Activated T-helper 2 cell treated with anti-CD3 and anti-CD28 coated beads, Interferon-gamma antibody, Interleukin-2, Interleukin-4, amounts not matched to agents 10 μg/mL and 5 μg/mL and 100 μg/mL, durations not matched to agents 14 hours and 24 hours and 36 hours (primary cell): ENCODE data around the gene NUDT6. TPM values are rescaled to one million over a fixed set of nuclear protein-coding genes. Genes with fewer than 3 reads are reported as not detected.

Source experiments
- DNase-seq: peaks from one replicate; pipeline ENCODE4 v3.0.0; 2021; ENCODE audit warnings: low spot score
- H3K27ac Mint-ChIP-seq: one replicate; pipeline ENCODE4 v1.8.0; 2021; ENCODE audit warnings: mixed read lengths
- H3K27me3 Mint-ChIP-seq: one replicate; pipeline ENCODE4 v1.8.0; 2021; ENCODE audit warnings: low read depth, mixed read lengths
- H3K36me3 Mint-ChIP-seq: one replicate; pipeline ENCODE4 v1.8.0; 2021; ENCODE audit warnings: low read depth, mixed read lengths
- H3K4me1 Mint-ChIP-seq: one replicate; pipeline ENCODE4 v1.8.0; 2021; ENCODE audit warnings: low read depth, mixed read lengths
- H3K4me3 Mint-ChIP-seq: one replicate; pipeline ENCODE4 v1.8.0; 2021; ENCODE audit warnings: low read depth, mild to moderate bottlenecking, moderate library complexity, mixed read lengths
- H3K9me3 Mint-ChIP-seq: one replicate; pipeline ENCODE4 v1.8.0; 2021; ENCODE audit warnings: mixed read lengths
- intact Hi-C: fragments of 100-400 bp; cut with micrococcal nuclease; formaldehyde crosslinking; loops from one replicate; pipeline ENCODE4 v1.15.1; 2023
- total RNA-seq: library from RNA; stranded (reverse); gene quantifications from 2 replicates; pipeline ENCODE4 v1.2.3, GENCODE V29; 2022

NUDT6 gene
- total RNA-seq, 1 donor from 2014 or later = 8.5 TPM

GRCh38 chr4:122908223-122908622 lies 14.2 kb downstream of the NUDT6 start:
- Mint-ChIP-seq H3K27me3 (no peaks in the 10 kb centered on the region), H3K9me3 (no peaks in the 10 kb centered on the region), H3K36me3 (peaks cover 27% of the 10 kb centered on the region), H3K4me1 (no peaks in the 10 kb centered on the region), H3K4me3 (no peak overlapping the region), H3K27ac (no peak overlapping the region)
- intact Hi-C loops = no loop called here
- no peak for DNase-seq

- H3K4me3 Mint-ChIP-seq = no peak overlapping the region
- H3K27ac Mint-ChIP-seq = no peak overlapping the region
- DNase-seq = no peak
- no peaks in the 10 kb centered on the region for H3K27me3 Mint-ChIP-seq
- H3K4me1 Mint-ChIP-seq = no peaks in the 10 kb centered on the region
- peaks cover 23% of the 10 kb centered on the region for H3K36me3 Mint-ChIP-seq
- intact Hi-C loops = no loop called here
- no peaks in the 10 kb centered on the region for H3K9me3 Mint-ChIP-seq
Observed at GRCh38 chr4:122906859-122907305, 15.5 kb downstream of the NUDT6 start.

GRCh38 chr4:122903766-122904288 lies 18.6 kb downstream of the NUDT6 start:
- Mint-ChIP-seq H3K4me1 (no peaks in the 10 kb centered on the region), H3K27ac (no peak overlapping the region), H3K9me3 (no peaks in the 10 kb centered on the region), H3K36me3 (peaks cover 18% of the 10 kb centered on the region), H3K27me3 (no peaks in the 10 kb centered on the region), H3K4me3 (no peak overlapping the region)
- intact Hi-C loops = no loop called here
- DNase-seq = no peak

GRCh38 chr4:122901247-122902010 lies 21.0 kb downstream of the NUDT6 start:
- H3K27ac Mint-ChIP-seq = no peak overlapping the region
- no peaks in the 10 kb centered on the region for H3K27me3 Mint-ChIP-seq
- peaks cover 4% of the 10 kb centered on the region for H3K4me1 Mint-ChIP-seq
- intact Hi-C loops = no loop called here
- H3K36me3 Mint-ChIP-seq = peaks cover 15% of the 10 kb centered on the region
- H3K9me3 Mint-ChIP-seq = no peaks in the 10 kb centered on the region
- no peak overlapping the region for H3K4me3 Mint-ChIP-seq
- DNase-seq = no peak

GRCh38 chr4:122900314-122900713 lies 22.1 kb downstream of the NUDT6 start:
- H3K9me3 Mint-ChIP-seq = no peaks in the 10 kb centered on the region
- DNase-seq = no peak
- peaks cover 4% of the 10 kb centered on the region for H3K4me1 Mint-ChIP-seq
- peaks cover 12% of the 10 kb centered on the region for H3K36me3 Mint-ChIP-seq
- intact Hi-C loops = no loop called here
- no peaks in the 10 kb centered on the region for H3K27me3 Mint-ChIP-seq
- no peak overlapping the region for H3K4me3 Mint-ChIP-seq
- no peak overlapping the region for H3K27ac Mint-ChIP-seq

GRCh38 chr4:122899682-122900081 lies 22.7 kb downstream of the NUDT6 start:
- Mint-ChIP-seq H3K27me3 (no peaks in the 10 kb centered on the region), H3K9me3 (no peaks in the 10 kb centered on the region)
- intact Hi-C loops = no loop called here

GRCh38 chr4:122898370-122899150 lies 23.8 kb downstream of the NUDT6 start:
- no peak for DNase-seq
- Mint-ChIP-seq H3K4me1 (peaks cover 4% of the 10 kb centered on the region), H3K27ac (no peak overlapping the region), H3K9me3 (no peaks in the 10 kb centered on the region), H3K27me3 (no peaks in the 10 kb centered on the region), H3K36me3 (peaks cover 6% of the 10 kb centered on the region), H3K4me3 (no peak overlapping the region)
- intact Hi-C loops = no loop called here

More at GRCh38 chr4:122899682-122900081, 22.7 kb downstream of the NUDT6 start:
- no peak for DNase-seq
- Mint-ChIP-seq H3K36me3 (peaks cover 7% of the 10 kb centered on the region), H3K27ac (no peak overlapping the region), H3K4me1 (peaks cover 4% of the 10 kb centered on the region), H3K4me3 (no peak overlapping the region)

GRCh38 chr4:122896270-122896669 lies 26.1 kb downstream of the NUDT6 start:
- no peaks in the 10 kb centered on the region for H3K27me3 Mint-ChIP-seq
- no peaks in the 10 kb centered on the region for H3K9me3 Mint-ChIP-seq
- no peak overlapping the region for H3K27ac Mint-ChIP-seq
- no peak for DNase-seq
- H3K4me3 Mint-ChIP-seq = no peak overlapping the region
- H3K36me3 Mint-ChIP-seq = peaks cover 16% of the 10 kb centered on the region
- H3K4me1 Mint-ChIP-seq = peaks cover 4% of the 10 kb centered on the region
- intact Hi-C loops = no loop called here

GRCh38 chr4:122895336-122895995 lies 26.9 kb downstream of the NUDT6 start:
- Mint-ChIP-seq H3K27me3 (no peaks in the 10 kb centered on the region), H3K4me3 (no peak overlapping the region), H3K36me3 (peaks cover 15% of the 10 kb centered on the region), H3K9me3 (no peaks in the 10 kb centered on the region), H3K4me1 (peaks cover 4% of the 10 kb centered on the region), H3K27ac (no peak overlapping the region)
- intact Hi-C loops = no loop called here
- DNase-seq = no peak

GRCh38 chr4:122894827-122895226 lies 27.6 kb downstream of the NUDT6 start:
- H3K4me3 Mint-ChIP-seq = no peak overlapping the region
- intact Hi-C loops = no loop called here
- no peak overlapping the region for H3K27ac Mint-ChIP-seq
- no peak for DNase-seq
- no peaks in the 10 kb centered on the region for H3K9me3 Mint-ChIP-seq
- peaks cover 4% of the 10 kb centered on the region for H3K4me1 Mint-ChIP-seq
- H3K36me3 Mint-ChIP-seq = peaks cover 10% of the 10 kb centered on the region
- no peaks in the 10 kb centered on the region for H3K27me3 Mint-ChIP-seq

GRCh38 chr4:122890147-122890795 lies 32.1 kb downstream of the NUDT6 start:
- H3K4me3 Mint-ChIP-seq = no peak overlapping the region
- H3K4me1 Mint-ChIP-seq = no peaks in the 10 kb centered on the region
- no peak for DNase-seq
- H3K9me3 Mint-ChIP-seq = no peaks in the 10 kb centered on the region
- intact Hi-C loops = no loop called here
- peaks cover 13% of the 10 kb centered on the region for H3K36me3 Mint-ChIP-seq
- no peaks in the 10 kb centered on the region for H3K27me3 Mint-ChIP-seq
- H3K27ac Mint-ChIP-seq = no peak overlapping the region

GRCh38 chr4:122889726-122890125 lies 32.7 kb downstream of the NUDT6 start:
- Mint-ChIP-seq H3K27me3 (no peaks in the 10 kb centered on the region), H3K4me3 (no peak overlapping the region), H3K9me3 (no peaks in the 10 kb centered on the region), H3K36me3 (peaks cover 13% of the 10 kb centered on the region), H3K4me1 (no peaks in the 10 kb centered on the region), H3K27ac (no peak overlapping the region)
- DNase-seq = no peak
- intact Hi-C loops = no loop called here
